ENCODE measurements around the gene HBG1. TPM values are rescaled to one million over a fixed set of nuclear protein-coding genes. Genes with fewer than 3 reads are reported as not detected.

The HBG1 gene
- total and polyA plus RNA-seq, 2 of the 4 experiments (the other 2 are of a cell fraction) = not detected

GRCh38 chr11:5269715-5270147 is 20.1 kb upstream of the HBG1 start, which contains the start of gene HBE1:
Gene HBE1 (minus strand): TSS chr11:5269945. CDS start chr11:5269890, 55 bp downstream.
- H3K4me1 ChIP-seq (ENCODE audit: control insufficient read depth, insufficient read depth, low read length) = peaks cover 3% of the 10 kb centered on the region; the same call in 1 of the 2 replicates
- no peak within 1 kb of the TSS for H3K9ac ChIP-seq (ENCODE audit: low read depth, low read length)
- dilution Hi-C loops (cut with HindIII; ENCODE audit: low sequenced_read_pairs, unreplicated experiment) (no loop called here), in situ Hi-C loops (cut with MboI; ENCODE audit: low sequenced_read_pairs) (no loop called here), intact Hi-C loops (cut with micrococcal nuclease) (no loop called here)
- no peak within 1 kb of the TSS for H2AK9ac ChIP-seq (replicated peaks; ENCODE audit: low read depth, low read length, poor library complexity)
- no peak within 1 kb of the TSS for H2AFZ ChIP-seq (replicated peaks; ENCODE audit: low read length, poor library complexity)
- WGBS, 2 experiments (ENCODE audit: extremely low coverage in 2 of 2, insufficient read length in 1 of 2) = 58% methylated on average over 3 of the region's 4 CpGs; no CpG with 5 or more reads in 1 of the 2 experiments
- no peak within 1 kb of the TSS for H3K14ac ChIP-seq (replicated peaks; ENCODE audit: low read depth, low read length)
- POLR2A ChIA-PET (ENCODE audit: unreplicated experiment) = no interaction called here
- no peak for TF ChIP-seq ELK1 (IDR thresholded peaks at IDR 0.05; ENCODE audit: borderline replicate concordance, low read depth, low read length)
- TF ChIP-seq CTCF (conservative IDR thresholded peaks at IDR 0.05; ENCODE audit: low read depth, low read length) = no peak
- TF ChIP-seq BHLHE40 (IDR thresholded peaks at IDR 0.05; ENCODE audit: low read depth, low read length) = no peak
- no peak for TF ChIP-seq RCOR1 (IDR thresholded peaks at IDR 0.05; ENCODE audit: insufficient replicate concordance, low read length)
- TF ChIP-seq POLR2A (IDR thresholded peaks at IDR 0.05; ENCODE audit: low read depth, low read length) = no peak
- TF ChIP-seq RFX5 (IDR thresholded peaks at IDR 0.05; ENCODE audit: low read depth, low read length) = no peak
- no TSS peak for BruUV-seq (replicated peaks)
- H2BK120ac ChIP-seq (ENCODE audit: low read depth, low read length) = peak within 1 kb of the TSS; percentile 11; the same call in 1 of the 2 replicates
- H3K27me3 ChIP-seq (ENCODE audit: control insufficient read depth, insufficient read depth, low read length) = no peaks in the 10 kb centered on the region
- H3K9me1 ChIP-seq (ENCODE audit: insufficient read depth, low read length) = peaks cover 3% of the 10 kb centered on the region
- no peak within 1 kb of the TSS for H3K4me2 ChIP-seq (ENCODE audit: low read depth, low read length)
- CTCF ChIA-PET = no interaction called here
- no peak for DNase-seq
- H3K18ac ChIP-seq (ENCODE audit: low read depth, low read length) = no peak within 1 kb of the TSS
- peak within 1 kb of the TSS; percentile 13 for H3K4ac ChIP-seq (ENCODE audit: low read depth, low read length)
- H4K91ac ChIP-seq (ENCODE audit: insufficient read depth, low read depth, low read length) = no peak within 1 kb of the TSS
- H2BK15ac ChIP-seq (ENCODE audit: low read depth, low read length) = 0 out of 3 replicates have a peak within 1 kb of the TSS, but pooled peaks have one; percentile 48
- no peaks in the 10 kb centered on the region for H3K9me3 ChIP-seq (ENCODE audit: control insufficient read depth, insufficient read depth, low read length)
- 0 out of 2 replicates have a peak within 1 kb of the TSS, but pooled peaks have one; percentile 18 for H2AK5ac ChIP-seq (ENCODE audit: low read depth, low read length)
- no peak within 1 kb of the TSS for H3K27ac ChIP-seq (ENCODE audit: insufficient read depth, low read length)
- peak within 1 kb of the TSS; percentile 28; the same call in 1 of the 2 replicates for H4K5ac ChIP-seq (ENCODE audit: low read depth, low read length)
- H3K4me3 ChIP-seq (ENCODE audit: insufficient read depth, low read depth, low read length) = no peak within 1 kb of the TSS
- H2BK5ac ChIP-seq (ENCODE audit: low read depth, low read length, poor library complexity, severe bottlenecking) = no peak within 1 kb of the TSS
- 0 out of 4 replicates have a peak within 1 kb of the TSS, but pooled peaks of 1 of the 2 experiments have one; percentile 2 for H4K8ac ChIP-seq (ENCODE audit: low read depth in 2 of 2, low read length in 2 of 2)
- no peaks in the 10 kb centered on the region for H3K36me3 ChIP-seq (ENCODE audit: control insufficient read depth, insufficient read depth, low read length)
- H3K56ac ChIP-seq (ENCODE audit: extremely low read depth, insufficient read depth, low read length) = no peak within 1 kb of the TSS
- ATAC-seq (ENCODE audit: low read depth) = no peak
- H4K20me1 ChIP-seq (ENCODE audit: insufficient read depth, low read length) = no peaks in the 10 kb centered on the region
- H3K23ac ChIP-seq (ENCODE audit: low read depth, low read length) = no peak within 1 kb of the TSS
- peak within 1 kb of the TSS; percentile 36; the same call in 1 of the 2 replicates for H2BK20ac ChIP-seq (ENCODE audit: low read depth, low read length)
- H3K79me1 ChIP-seq (ENCODE audit: low read depth in 1 of 2, low read length in 2 of 2) = no peaks in the 10 kb centered on the region
